Body of pancreas (tissue), 4 donors: ENCODE results near the gene EGLN3. TPM values are rescaled to one million over a fixed set of nuclear protein-coding genes. Genes with fewer than 3 reads are reported as not detected.
"Not testable (repeated sequence)": the region's sequence is repeated elsewhere in the genome, so short reads cannot be mapped to it uniquely, and the experiment has no call there.

ENCODE experiments used
- ATAC-seq: fragments of 150-250 bp; one replicate; pipeline ENCODE4 v1.9.1; 2016
- DNase-seq, 4 donors: peaks; one replicate each; pipeline ENCODE4 v3.0.0-alpha.2; 2019
- H3K27ac ChIP-seq, 4 donors: fragments of 200-600 bp; sonication (generic); 1 replicate in 3 of 4; 2 replicates in 1 of 4; pipeline versions ENCODE4 v1.5.1 to v1.6.1; 2016 to 2019; ENCODE audit warnings: mild to moderate bottlenecking in 1 of 4, mixed read lengths in 1 of 4, moderate library complexity in 1 of 4
- H3K27me3 ChIP-seq, 2 donors: fragments of 200-600 bp; sonication (generic); one replicate each; pipeline ENCODE4 v1.6.0; 2016; ENCODE audit warnings: mild to moderate bottlenecking in 1 of 2
- H3K36me3 ChIP-seq, 2 donors: fragments of 200-600 bp; sonication (generic); replicated peaks in 1 of 2; 2 replicates each; pipeline ENCODE4 v1.5.1; 2016; ENCODE audit warnings: low read depth in 2 of 2; ENCODE audit not compliant: insufficient read depth in 1 of 2
- H3K4me1 ChIP-seq: fragments of 200-600 bp; sonication (generic); one replicate; pipeline ENCODE4 v1.6.0; 2016
- H3K4me3 ChIP-seq, 2 donors: fragments of 200-600 bp; sonication (generic); 1 replicate in 1 of 2; 2 replicates in 1 of 2; pipeline ENCODE4 v1.5.1; 2016 to 2019
- H3K9me3 ChIP-seq, 3 donors: fragments of 200-600 bp; sonication (generic); 1 replicate in 2 of 3; 2 replicates in 1 of 3; pipeline ENCODE4 v1.5.1; 2016
- POLR2A ChIP-seq, 3 donors: fragments of 450-650 bp; IDR thresholded peaks; one replicate each; pipeline ENCODE4 v1.6.1; 2016; ENCODE audit warnings: antibody characterized with exemption in 3 of 3, mild to moderate bottlenecking in 2 of 3
- WGBS, 2 donors: methylation state at CpG; one replicate each; pipeline ENCODE4 v1.1.5; 2017; 5-methylcytosine and 5-hydroxymethylcytosine counted together
- intact Hi-C: fragments of 100-400 bp; cut with DNase I; formaldehyde crosslinking; loops from one replicate; pipeline ENCODE4 v1.15.1; 2023
- total RNA-seq, 2 donors: library from RNA; depleted of rRNA; stranded (reverse); fragments of >200 nt; gene quantifications; one replicate each; pipeline ENCODE4 v1.1.0, GENCODE V29; 2016
- TF ChIP-seq, protein P1 (sequence below), 7 experiments: fragments of 450-650 bp in 4 of 7; fragments of 200-600 bp in 3 of 7; sonication (generic) in 3 of 7; IDR thresholded peaks; one replicate each; pipeline ENCODE4 v1.5.1; 2016 to 2019; ENCODE audit warnings: antibody characterized with exemption in 7 of 7

Gene EGLN3
- total RNA-seq, 2 donors from 2014 or later, result 2.0 to 7.0 TPM

GRCh38 chr14:33972583-33973081 lies 21.8 kb upstream of the EGLN3 start:
- Histone ChIP-seq H3K27ac (no peak overlapping the region), H3K4me1 (no peaks in the 10 kb centered on the region), H3K4me3 (no peak overlapping the region), H3K9me3 (no peaks in the 10 kb centered on the region), H3K27me3 (no peaks in the 10 kb centered on the region), H3K36me3 (no peaks in the 10 kb centered on the region)
- ATAC-seq (no peak), DNase-seq (no peak)
- WGBS, 2 donors, result 79 to 82% methylated on average over 6 of the region's 6 CpGs
- intact Hi-C loops, result no loop called here
- TF ChIP-seq, protein P1, sequence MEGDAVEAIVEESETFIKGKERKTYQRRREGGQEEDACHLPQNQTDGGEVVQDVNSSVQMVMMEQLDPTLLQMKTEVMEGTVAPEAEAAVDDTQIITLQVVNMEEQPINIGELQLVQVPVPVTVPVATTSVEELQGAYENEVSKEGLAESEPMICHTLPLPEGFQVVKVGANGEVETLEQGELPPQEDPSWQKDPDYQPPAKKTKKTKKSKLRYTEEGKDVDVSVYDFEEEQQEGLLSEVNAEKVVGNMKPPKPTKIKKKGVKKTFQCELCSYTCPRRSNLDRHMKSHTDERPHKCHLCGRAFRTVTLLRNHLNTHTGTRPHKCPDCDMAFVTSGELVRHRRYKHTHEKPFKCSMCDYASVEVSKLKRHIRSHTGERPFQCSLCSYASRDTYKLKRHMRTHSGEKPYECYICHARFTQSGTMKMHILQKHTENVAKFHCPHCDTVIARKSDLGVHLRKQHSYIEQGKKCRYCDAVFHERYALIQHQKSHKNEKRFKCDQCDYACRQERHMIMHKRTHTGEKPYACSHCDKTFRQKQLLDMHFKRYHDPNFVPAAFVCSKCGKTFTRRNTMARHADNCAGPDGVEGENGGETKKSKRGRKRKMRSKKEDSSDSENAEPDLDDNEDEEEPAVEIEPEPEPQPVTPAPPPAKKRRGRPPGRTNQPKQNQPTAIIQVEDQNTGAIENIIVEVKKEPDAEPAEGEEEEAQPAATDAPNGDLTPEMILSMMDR (IDR thresholded peaks at IDR 0.05), result no peak
- no peak for TF ChIP-seq POLR2A (IDR thresholded peaks at IDR 0.05)

DNA sequence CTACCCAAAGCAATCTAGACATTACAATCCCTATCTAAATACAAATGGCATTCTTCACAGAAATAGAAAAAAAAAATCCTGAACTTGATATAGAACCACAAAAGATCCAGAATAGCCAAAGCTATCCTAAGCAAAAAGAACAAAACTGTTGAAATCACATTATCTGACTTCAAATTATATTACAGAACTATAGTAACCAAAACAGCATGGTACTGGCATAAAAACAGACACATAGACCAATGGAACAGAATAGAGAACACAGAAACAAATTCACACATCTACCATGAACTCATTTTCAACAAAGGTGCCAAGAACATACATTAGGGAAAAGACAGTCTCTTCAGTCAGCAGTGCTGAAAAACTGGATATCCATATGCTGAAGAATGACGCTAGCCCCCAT lies 19.0 kb upstream of the EGLN3 start:
- H3K4me1 ChIP-seq, H3K27ac ChIP-seq, H3K36me3 ChIP-seq, intact Hi-C loops, DNase-seq, ATAC-seq, H3K4me3 ChIP-seq, H3K27me3 ChIP-seq, H3K9me3 ChIP-seq: not testable (repeated sequence)
- WGBS, 2 donors, result 100% methylated on average over 1 of the region's 1 CpG

GRCh38 chr14:33968722-33969121 lies 17.8 kb upstream of the EGLN3 start:
- ATAC-seq, result no peak

GRCh38 chr14:33967138-33967537 lies 16.3 kb upstream of the EGLN3 start:
- WGBS, 2 donors, result 56 to 66% methylated on average over 4 of the region's 4 CpGs
- TF ChIP-seq, protein P1 (IDR thresholded peaks at IDR 0.05), result no peak
- no peak for TF ChIP-seq POLR2A (IDR thresholded peaks at IDR 0.05)
- intact Hi-C loops, result no loop called here
- H3K9me3 ChIP-seq, result no peaks in the 10 kb centered on the region
- H3K4me3 ChIP-seq, result no peak overlapping the region
- H3K27me3 ChIP-seq, result no peaks in the 10 kb centered on the region
- H3K4me1 ChIP-seq, result no peaks in the 10 kb centered on the region
- H3K36me3 ChIP-seq, result no peaks in the 10 kb centered on the region
- no peak overlapping the region for H3K27ac ChIP-seq
- ATAC-seq (no peak), DNase-seq (no peak)

More at GRCh38 chr14:33968722-33969121, 17.8 kb upstream of the EGLN3 start:
- H3K4me1 ChIP-seq, result no peaks in the 10 kb centered on the region
- WGBS, 2 donors, result 44 to 50% methylated on average over 1 of the region's 1 CpG
- H3K27ac ChIP-seq, result no peak overlapping the region
- H3K9me3 ChIP-seq, result no peaks in the 10 kb centered on the region
- no peak for DNase-seq
- H3K27me3 ChIP-seq, result no peaks in the 10 kb centered on the region
- TF ChIP-seq POLR2A (IDR thresholded peaks at IDR 0.05), result no peak
- TF ChIP-seq, protein P1 (IDR thresholded peaks at IDR 0.05), result no peak
- no peaks in the 10 kb centered on the region for H3K36me3 ChIP-seq
- intact Hi-C loops, result no loop called here
- no peak overlapping the region for H3K4me3 ChIP-seq

DNA sequence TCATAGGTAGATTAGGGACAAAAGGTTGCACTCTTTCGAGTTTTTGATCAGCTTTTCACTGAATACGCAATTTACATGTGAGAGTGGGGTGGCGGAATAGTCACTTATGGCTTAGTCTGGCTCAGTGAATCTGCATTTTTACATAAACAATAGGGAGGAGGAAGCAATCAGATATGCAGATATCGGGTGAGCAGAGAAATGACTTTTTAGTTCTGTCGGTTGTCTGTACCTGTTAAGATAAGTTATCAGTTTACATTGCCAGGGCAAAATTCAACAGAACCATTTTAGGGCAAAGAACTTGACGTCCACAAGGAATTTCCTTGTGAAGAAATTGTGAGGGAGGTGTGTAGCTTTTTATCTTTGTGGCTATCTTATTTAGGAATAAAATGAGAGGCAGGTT lies 15.4 kb upstream of the EGLN3 start:
- DNase-seq (no peak), ATAC-seq (no peak)
- Histone ChIP-seq H3K27ac (no peak overlapping the region), H3K4me1 (no peaks in the 10 kb centered on the region), H3K9me3 (no peaks in the 10 kb centered on the region), H3K27me3 (no peaks in the 10 kb centered on the region), H3K36me3 (no peaks in the 10 kb centered on the region), H3K4me3 (no peak overlapping the region)
- TF ChIP-seq, protein P1 (IDR thresholded peaks at IDR 0.05), result no peak
- TF ChIP-seq POLR2A (IDR thresholded peaks at IDR 0.05), result no peak
- WGBS, 2 donors, result 48 to 53% methylated on average over 6 of the region's 6 CpGs
- intact Hi-C loops, result no loop called here
